Muscle layer of duodenum (tissue), 2 donors: Measurements from ENCODE around the gene AMIGO1.

Experiments
- H3K27ac ChIP-seq: one replicate; pipeline ENCODE4 v1.7.0; 2013; ENCODE audit warnings: mild to moderate bottlenecking, low read length
- H3K27me3 ChIP-seq: one replicate; pipeline ENCODE4 v1.7.0; 2013; ENCODE audit warnings: low read depth, mild to moderate bottlenecking, control low read depth, low read length
- H3K36me3 ChIP-seq, 2 donors: one replicate each; pipeline ENCODE4 v1.7.0; 2013; ENCODE audit warnings: low read length in 2 of 2, control low read depth in 1 of 2, mild to moderate bottlenecking in 1 of 2; ENCODE audit not compliant: insufficient read depth in 2 of 2, control insufficient read depth in 1 of 2
- H3K4me1 ChIP-seq, 2 donors: one replicate each; pipeline ENCODE4 v1.7.0; 2013; ENCODE audit warnings: low read length in 2 of 2, mild to moderate bottlenecking in 2 of 2, control low read depth in 1 of 2, moderate library complexity in 1 of 2; ENCODE audit not compliant: insufficient read depth in 2 of 2, control insufficient read depth in 1 of 2
- H3K4me3 ChIP-seq, 2 donors: one replicate each; pipeline ENCODE4 v1.7.0; 2013; ENCODE audit warnings: low read length in 2 of 2, low read depth in 1 of 2, mild to moderate bottlenecking in 1 of 2
- H3K9me3 ChIP-seq, 2 donors: one replicate each; pipeline ENCODE4 v1.7.0; 2013; ENCODE audit warnings: low read length in 2 of 2, control low read depth in 1 of 2, mild to moderate bottlenecking in 1 of 2; ENCODE audit not compliant: control insufficient read depth in 1 of 2
- donor health status: healthy.

AMIGO1 gene

GRCh38 chr1:109541102-109541501, 31.6 kb upstream of the AMIGO1 start:
- Histone ChIP-seq H3K27me3 (no peaks in the 10 kb centered on the region), H3K4me1 (peaks cover 4 to 6% of the 10 kb centered on the region in 2 donors), H3K27ac (no peak overlapping the region), H3K9me3 (no peaks in the 10 kb centered on the region), H3K36me3 (no peaks in the 10 kb centered on the region), H3K4me3 (no peak overlapping the region)

DNA sequence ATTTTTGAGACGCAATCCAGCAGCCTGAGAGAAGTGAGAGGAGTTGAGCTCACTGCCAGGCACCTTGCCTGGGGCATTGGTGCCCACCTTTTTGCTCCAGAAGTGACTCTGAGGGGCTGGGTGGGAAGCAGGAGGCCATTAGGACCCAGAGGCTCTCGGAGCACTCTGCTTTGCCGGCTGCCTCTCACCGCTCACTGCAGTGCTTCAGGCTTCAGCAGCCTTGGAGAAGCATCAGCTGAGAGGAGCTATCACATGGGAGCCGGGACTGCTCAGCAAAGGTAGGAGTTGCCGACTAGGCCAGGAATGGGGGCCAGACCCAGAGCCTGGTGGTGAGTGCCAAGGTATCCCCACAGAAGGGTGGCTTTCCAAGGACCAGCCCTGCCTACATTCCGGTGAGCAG, 30.1 kb upstream of the AMIGO1 start, which contains the start of gene GPR61:
TSS of gene GPR61 (plus strand) at position 197 of the 400 bp plus-strand sequence. CDS start 3,151 bp downstream, outside the sequence.
- no peaks in the 10 kb centered on the region for H3K36me3 ChIP-seq
- no peaks in the 10 kb centered on the region for H3K9me3 ChIP-seq
- no peak within 1 kb of the TSS for H3K27ac ChIP-seq
- H3K27me3 ChIP-seq: no peaks in the 10 kb centered on the region
- peaks cover 6 to 16% of the 10 kb centered on the region in 2 donors for H3K4me1 ChIP-seq
- no peak within 1 kb of the TSS for H3K4me3 ChIP-seq

- Histone ChIP-seq H3K36me3 (no peaks in the 10 kb centered on the region), H3K4me1 (peaks cover 6 to 16% of the 10 kb centered on the region in 2 donors), H3K27me3 (no peaks in the 10 kb centered on the region), H3K4me3 (no peak overlapping the region), H3K27ac (no peak overlapping the region), H3K9me3 (no peaks in the 10 kb centered on the region)
These were observed 29.5 kb upstream of the AMIGO1 start for GRCh38 chr1:109538827-109539555.

GRCh38 chr1:109537450-109538178, 28.1 kb upstream of the AMIGO1 start:
- Histone ChIP-seq H3K36me3 (no peaks in the 10 kb centered on the region), H3K4me1 (peaks cover 9 to 20% of the 10 kb centered on the region in 2 donors), H3K4me3 (no peak overlapping the region), H3K9me3 (no peaks in the 10 kb centered on the region), H3K27ac (no peak overlapping the region), H3K27me3 (no peaks in the 10 kb centered on the region)

DNA sequence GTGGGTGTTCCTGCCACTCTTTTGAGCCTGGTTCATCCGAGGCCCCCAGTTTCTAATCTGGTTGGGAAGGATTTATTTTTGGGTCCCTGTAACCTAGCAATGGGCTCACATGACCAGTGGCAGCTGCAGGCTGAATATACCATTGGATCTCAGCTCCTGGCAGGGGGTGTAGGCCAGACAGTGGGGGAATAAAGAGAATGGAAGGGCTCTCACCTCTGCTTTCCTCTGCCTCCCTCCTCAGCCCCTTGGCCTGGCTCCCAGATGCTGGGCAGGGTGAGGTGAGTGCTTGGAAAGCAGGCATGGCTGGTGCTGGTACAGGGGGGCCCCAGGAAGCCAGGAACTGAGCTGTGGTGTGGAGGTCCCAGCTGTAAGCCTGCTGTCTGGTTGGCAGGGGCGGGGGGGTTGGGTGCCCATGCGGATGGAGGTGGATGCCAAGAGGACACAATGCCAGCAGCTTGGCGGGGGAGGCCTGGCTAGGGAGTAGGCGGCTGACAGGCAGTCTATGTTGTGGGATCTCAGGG, 26.5 kb upstream of the AMIGO1 start:
- H3K36me3 ChIP-seq: no peaks in the 10 kb centered on the region
- no peak overlapping the region for H3K4me3 ChIP-seq
- H3K27ac ChIP-seq: no peak overlapping the region
- no peaks in the 10 kb centered on the region for H3K27me3 ChIP-seq
- H3K4me1 ChIP-seq: peaks cover 11 to 26% of the 10 kb centered on the region in 2 donors
- H3K9me3 ChIP-seq: no peaks in the 10 kb centered on the region

DNA sequence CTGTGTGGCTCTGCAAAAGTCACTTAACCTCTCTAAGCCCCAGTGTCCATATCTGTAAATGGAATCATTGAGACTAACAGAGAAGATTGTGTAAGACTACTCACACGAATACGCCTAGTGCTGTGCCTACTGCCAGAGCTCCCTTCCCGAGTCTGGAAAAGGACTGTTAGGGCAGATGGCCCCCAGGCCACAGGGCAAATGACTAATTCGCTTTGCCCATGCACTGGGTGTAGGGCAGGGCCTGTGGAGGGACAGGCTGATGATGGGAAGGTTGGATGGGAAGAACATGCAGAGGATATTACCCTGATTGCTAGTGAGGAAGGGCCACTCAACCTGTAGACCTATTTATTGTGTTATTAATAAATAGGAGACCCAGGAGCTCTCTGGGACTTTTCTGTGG, 26.0 kb upstream of the AMIGO1 start:
- Histone ChIP-seq H3K36me3 (no peaks in the 10 kb centered on the region), H3K9me3 (no peaks in the 10 kb centered on the region), H3K27ac (no peak overlapping the region), H3K4me3 (no peak overlapping the region), H3K27me3 (no peaks in the 10 kb centered on the region), H3K4me1 (peaks cover 11 to 31% of the 10 kb centered on the region in 2 donors)

DNA sequence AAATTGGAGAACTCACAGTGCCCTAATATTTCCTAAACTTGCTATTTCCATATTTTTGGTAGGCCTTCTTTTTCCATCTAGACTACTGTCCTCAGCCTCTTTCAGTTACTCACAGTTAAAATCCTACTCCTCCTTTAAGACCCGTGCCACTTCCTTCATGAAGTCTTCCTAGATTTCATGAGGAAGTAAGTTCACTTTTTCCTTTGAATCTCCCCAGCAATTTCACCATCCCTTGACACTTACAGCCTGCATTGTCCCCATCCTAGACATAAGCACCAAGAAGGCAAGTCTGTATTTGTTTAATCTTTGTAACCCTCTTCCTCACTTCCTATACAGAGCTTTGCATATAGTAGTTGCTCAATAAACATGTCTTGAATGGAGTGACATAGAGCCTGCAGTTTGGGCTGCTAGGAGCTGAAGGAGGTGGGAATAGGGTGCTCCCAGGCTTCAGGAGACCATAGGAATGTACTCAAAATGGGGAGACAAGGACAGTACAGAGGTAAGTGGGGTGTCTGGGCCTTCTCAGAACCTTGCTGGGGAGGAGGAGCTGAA, 24.9 kb upstream of the AMIGO1 start:
- no peak overlapping the region for H3K4me3 ChIP-seq
- H3K27me3 ChIP-seq: no peaks in the 10 kb centered on the region
- H3K9me3 ChIP-seq: no peaks in the 10 kb centered on the region
- no peaks in the 10 kb centered on the region for H3K36me3 ChIP-seq
- peaks cover 11 to 31% of the 10 kb centered on the region in 2 donors for H3K4me1 ChIP-seq
- H3K27ac ChIP-seq: no peak overlapping the region

DNA sequence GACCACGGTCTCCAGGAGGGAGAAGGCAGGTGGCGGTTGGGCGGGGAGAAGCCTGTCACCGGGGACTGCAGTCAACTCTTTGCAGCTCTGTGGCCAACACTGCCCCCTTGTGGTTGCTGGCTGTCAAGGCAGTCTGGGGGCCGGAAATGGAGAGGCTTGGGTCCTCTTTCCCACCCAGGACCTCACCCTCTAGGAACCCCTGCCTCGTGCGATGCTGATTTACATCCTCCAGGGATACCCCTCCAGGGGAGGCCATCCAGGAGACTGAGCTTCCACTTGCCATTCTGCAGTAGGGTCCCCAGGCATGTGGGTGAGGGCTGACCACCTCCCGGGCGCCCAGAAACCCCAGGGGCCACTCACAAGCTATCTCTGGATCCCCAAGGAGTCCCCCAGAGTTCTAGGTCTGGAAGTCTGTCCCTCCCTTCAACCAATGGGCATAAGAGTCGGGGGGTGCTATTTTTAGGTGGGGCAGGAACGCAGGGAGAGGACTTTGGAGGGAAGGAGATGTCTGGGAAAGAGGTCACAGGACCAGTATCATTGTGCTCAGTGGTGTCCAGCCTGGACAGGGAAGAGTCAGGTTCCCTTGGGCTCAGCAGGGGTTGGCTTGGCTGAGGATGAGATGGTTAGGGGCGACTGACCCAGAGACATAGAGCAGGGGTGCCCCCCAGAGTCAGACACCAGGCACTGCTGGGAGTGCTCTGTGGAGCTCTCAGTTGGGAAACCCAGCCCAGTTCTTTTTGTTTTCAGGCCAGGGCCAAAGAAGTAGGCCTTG, 23.0 kb upstream of the AMIGO1 start:
- Histone ChIP-seq H3K27ac (no peak overlapping the region), H3K36me3 (no peaks in the 10 kb centered on the region), H3K27me3 (no peaks in the 10 kb centered on the region), H3K4me1 (peaks cover 11 to 31% of the 10 kb centered on the region in 2 donors), H3K9me3 (no peaks in the 10 kb centered on the region), H3K4me3 (peak overlapping the region; percentile 37 to 50)

DNA sequence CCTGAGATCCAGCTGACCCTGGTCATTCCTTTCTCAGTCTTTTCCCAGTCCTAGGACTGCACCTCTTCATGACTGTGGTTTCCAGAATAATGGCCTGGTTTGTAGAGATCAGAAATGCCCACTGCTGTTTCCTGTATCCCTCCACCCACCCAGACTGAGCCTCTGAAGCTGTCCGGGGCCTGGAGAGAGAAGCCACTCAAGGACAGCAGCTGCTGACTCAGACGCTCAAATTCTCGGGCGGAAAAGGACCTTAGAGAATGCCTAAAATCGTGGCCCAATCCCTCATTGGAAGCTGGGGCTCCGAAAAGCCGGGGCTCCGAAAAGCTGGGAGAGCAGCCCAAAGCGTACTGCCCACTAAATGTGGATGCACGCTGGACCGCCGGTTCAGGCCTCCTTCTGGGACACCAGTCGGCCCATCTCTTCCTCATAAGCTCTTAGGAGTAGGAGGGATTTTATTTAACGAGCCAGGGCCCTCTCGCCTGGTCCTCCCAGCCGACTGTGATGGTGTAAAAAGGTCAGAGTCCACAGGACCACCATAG, 22.4 kb upstream of the AMIGO1 start:
- Histone ChIP-seq H3K27ac (no peak overlapping the region), H3K4me3 (peak overlapping the region; percentile 37 to 50)

GRCh38 chr1:109531380-109531779, 21.9 kb upstream of the AMIGO1 start:
- H3K27ac ChIP-seq: no peak overlapping the region

More for the DNA sequence above, 22.4 kb upstream of the AMIGO1 start:
- H3K27me3 ChIP-seq: no peaks in the 10 kb centered on the region
- H3K36me3 ChIP-seq: no peaks in the 10 kb centered on the region
- peaks cover 11 to 31% of the 10 kb centered on the region in 2 donors for H3K4me1 ChIP-seq
- no peaks in the 10 kb centered on the region for H3K9me3 ChIP-seq

More at GRCh38 chr1:109531380-109531779, 21.9 kb upstream of the AMIGO1 start:
- Histone ChIP-seq H3K4me3 (no peak overlapping the region), H3K27me3 (no peaks in the 10 kb centered on the region), H3K36me3 (no peaks in the 10 kb centered on the region), H3K9me3 (no peaks in the 10 kb centered on the region), H3K4me1 (peaks cover 8 to 28% of the 10 kb centered on the region in 2 donors)
